Right lobe of liver (tissue), 4 donors: ENCODE measurements around the gene FLOT1.
A peak's percentile ranks its signal among the peaks of the same experiment; 100 is the strongest.

Experiments
- POLR2A ChIP-seq: fragments of 450-650 bp; IDR thresholded peaks from one replicate; pipeline ENCODE4 v1.6.1; 2017; ENCODE audit warnings: antibody characterized with exemption, mild to moderate bottlenecking
- TF ChIP-seq, protein P1 (sequence below), 4 donors: fragments of 200-600 bp in 3 of 4; fragments of 450-650 bp in 1 of 4; IDR thresholded peaks; one replicate each; pipeline versions ENCODE4 v1.5.1 to v1.8.0; 2016 to 2022; ENCODE audit warnings: antibody characterized with exemption in 4 of 4, mild to moderate bottlenecking in 2 of 4
- donor health status: DM: no; HTN: no; CAD: no.
- donor health status: DM: no; HTN: no; CAD: no.
- donor health status: DM: no; HTN: yes; CAD: no.

- TF ChIP-seq POLR2A: no peak
- TF ChIP-seq, protein P1, sequence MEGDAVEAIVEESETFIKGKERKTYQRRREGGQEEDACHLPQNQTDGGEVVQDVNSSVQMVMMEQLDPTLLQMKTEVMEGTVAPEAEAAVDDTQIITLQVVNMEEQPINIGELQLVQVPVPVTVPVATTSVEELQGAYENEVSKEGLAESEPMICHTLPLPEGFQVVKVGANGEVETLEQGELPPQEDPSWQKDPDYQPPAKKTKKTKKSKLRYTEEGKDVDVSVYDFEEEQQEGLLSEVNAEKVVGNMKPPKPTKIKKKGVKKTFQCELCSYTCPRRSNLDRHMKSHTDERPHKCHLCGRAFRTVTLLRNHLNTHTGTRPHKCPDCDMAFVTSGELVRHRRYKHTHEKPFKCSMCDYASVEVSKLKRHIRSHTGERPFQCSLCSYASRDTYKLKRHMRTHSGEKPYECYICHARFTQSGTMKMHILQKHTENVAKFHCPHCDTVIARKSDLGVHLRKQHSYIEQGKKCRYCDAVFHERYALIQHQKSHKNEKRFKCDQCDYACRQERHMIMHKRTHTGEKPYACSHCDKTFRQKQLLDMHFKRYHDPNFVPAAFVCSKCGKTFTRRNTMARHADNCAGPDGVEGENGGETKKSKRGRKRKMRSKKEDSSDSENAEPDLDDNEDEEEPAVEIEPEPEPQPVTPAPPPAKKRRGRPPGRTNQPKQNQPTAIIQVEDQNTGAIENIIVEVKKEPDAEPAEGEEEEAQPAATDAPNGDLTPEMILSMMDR (IDR thresholded peaks at IDR 0.05): peak; percentile 62 to 80 (median 74)
Measured at GRCh38 chr6:30730601-30731435, 11.7 kb downstream of the FLOT1 start.
